A549 (cell line): ENCODE data around the gene GLCE. TPM values are rescaled to one million over a fixed set of nuclear protein-coding genes. Genes with fewer than 3 reads are reported as not detected.

Source experiments
- ATAC-seq, 2 experiments: fragments of 200-7000 bp in 1 of 2; fragments of >200 bp in 1 of 2; cut with Nextera tagmentation in 1 of 2; cut with Tn5 transposase in 1 of 2; 3 replicates each; pipeline versions ENCODE4 v1.8.0 to v1.9.1; 2018 to 2020; ENCODE audit warnings: mild to moderate bottlenecking in 1 of 2, moderate library complexity in 1 of 2
- CTCF ChIA-PET: fragments of 300-600 bp; sonication (Branson Sonifier 250); formaldehyde crosslinking; extraction: SDS; loops from one replicate; lab custom pipeline; 2021; ENCODE audit warnings: antibody characterized with exemption, inconsistent platforms; lab: Yijun Ruan, JAX
- POLR2A ChIA-PET: fragments of 350-600 bp; formaldehyde crosslinking; extraction: SDS; loops from one replicate; lab custom pipeline; 2021; ENCODE audit warnings: antibody characterized with exemption, inconsistent platforms; lab: Yijun Ruan, JAX
- DNase-seq, 2 experiments: peaks; one replicate each; pipeline versions ENCODE4 v3.0.0 to v3.0.0-alpha.2; 2011 to 2016; ENCODE audit warnings: low read depth in 1 of 2, low spot score in 1 of 2
- FAIRE-seq: peaks from 2 replicates; lab custom pipeline; 2011; peaks lifted over from hg19 to GRCh38; lab: Jason Lieb, UNC
- H3K27ac ChIP-seq, 2 experiments: fragments of >200 bp; sonication (Bioruptor Twin); formaldehyde crosslinking; 3 replicates each; pipeline ENCODE4 v1.5.1; 2016 to 2017
- H3K4me1 ChIP-seq: fragments of >200 bp; sonication (Bioruptor Twin); formaldehyde crosslinking; 3 replicates; pipeline ENCODE4 v1.6.1; 2016
- H3K4me2 ChIP-seq: fragments of >200 bp; sonication (Bioruptor Twin); formaldehyde crosslinking; 3 replicates; pipeline ENCODE4 v1.6.1; 2016
- H3K4me3 ChIP-seq: fragments of >200 bp; sonication (Bioruptor Twin); formaldehyde crosslinking; 3 replicates; pipeline ENCODE4 v1.5.1; 2016
- H3K9me3 ChIP-seq: fragments of >200 bp; sonication (Bioruptor Twin); formaldehyde crosslinking; 3 replicates; pipeline ENCODE4 v1.6.1; 2016
- BCL3 ChIP-seq: fragments of >200 bp; sonication (Bioruptor Twin); formaldehyde crosslinking; IDR thresholded peaks from 3 replicates; pipeline ENCODE4 v1.6.1; 2016
- CBX2 ChIP-seq: fragments of 200-600 bp; sonication (generic); IDR thresholded peaks from 2 replicates; pipeline ENCODE4 v1.6.1; 2016; ENCODE audit warnings: low read depth, mild to moderate bottlenecking, borderline replicate concordance
- CHD4 ChIP-seq: fragments of 200-600 bp; sonication (generic); IDR thresholded peaks from 2 replicates; pipeline ENCODE4 v1.6.1; 2016; ENCODE audit warnings: antibody characterized with exemption, mild to moderate bottlenecking, borderline replicate concordance
- EP300 ChIP-seq, 2 experiments: fragments of >200 bp; sonication (Bioruptor Twin); formaldehyde crosslinking; IDR thresholded peaks; 2 replicates in 1 of 2; 3 replicates in 1 of 2; pipeline ENCODE4 v1.6.1; 2016 to 2017
- ESRRA ChIP-seq: fragments of 150-350 bp; IDR thresholded peaks from 2 replicates; pipeline ENCODE4 v1.6.1; 2014; ENCODE audit warnings: mild to moderate bottlenecking, low read length, borderline replicate concordance
- FOXS1 ChIP-seq: fragments of 250-450 bp; sonication (Bioruptor Pico); IDR thresholded peaks from 2 replicates; pipeline ENCODE4 v1.5.0; 2020; ENCODE audit warnings: mild to moderate bottlenecking, moderate library complexity
- HES2 ChIP-seq: fragments of >200 bp; sonication (Bioruptor Twin); formaldehyde crosslinking; IDR thresholded peaks from 2 replicates; pipeline ENCODE4 v1.6.1; 2016
- HMGXB4 ChIP-seq: fragments of 250-450 bp; sonication (Bioruptor Pico); IDR thresholded peaks from 2 replicates; pipeline ENCODE4 v1.5.0; 2021; ENCODE audit warnings: mild to moderate bottlenecking, moderate library complexity, borderline replicate concordance
- HOXB5 ChIP-seq: fragments of 250-450 bp; sonication (Bioruptor Pico); IDR thresholded peaks from 2 replicates; pipeline ENCODE4 v1.5.0; 2020; ENCODE audit warnings: mild to moderate bottlenecking, moderate library complexity
- KDM5A ChIP-seq: fragments of 200-600 bp; sonication (generic); IDR thresholded peaks from 2 replicates; pipeline ENCODE4 v1.6.1; 2016; ENCODE audit warnings: antibody characterized with exemption, mild to moderate bottlenecking
- MAFK ChIP-seq: fragments of 450-650 bp; IDR thresholded peaks from 2 replicates; pipeline ENCODE4 v1.6.1; 2014; ENCODE audit not compliant: partially characterized antibody
- MAX ChIP-seq: IDR thresholded peaks from 2 replicates; pipeline ENCODE4 v1.6.1; 2012
- MAZ ChIP-seq: fragments of 150-350 bp; IDR thresholded peaks from 2 replicates; pipeline ENCODE4 v1.6.1; 2014; ENCODE audit warnings: antibody characterized with exemption, low read depth, low read length, borderline replicate concordance
- RARB ChIP-seq: fragments of 250-450 bp; sonication (Bioruptor Pico); IDR thresholded peaks from 2 replicates; pipeline ENCODE4 v1.8.0; 2021; ENCODE audit warnings: mild to moderate bottlenecking, moderate library complexity
- SREBF2 ChIP-seq: fragments of 450-650 bp; IDR thresholded peaks from 2 replicates; pipeline ENCODE4 v1.6.1; 2014; ENCODE audit warnings: mild to moderate bottlenecking, moderate library complexity
- USF2 ChIP-seq: fragments of 450-650 bp; IDR thresholded peaks from 2 replicates; pipeline ENCODE4 v1.6.1; 2014; ENCODE audit warnings: antibody characterized with exemption
- ZFP36 ChIP-seq: fragments of 450-650 bp; IDR thresholded peaks from 2 replicates; pipeline ENCODE4 v1.6.1; 2014; ENCODE audit warnings: borderline replicate concordance; ENCODE audit not compliant: partially characterized antibody
- ZNF302 ChIP-seq: fragments of 250-450 bp; sonication (Bioruptor Pico); IDR thresholded peaks from 2 replicates; pipeline ENCODE4 v1.9.0; 2021; ENCODE audit warnings: inconsistent platforms, mild to moderate bottlenecking, moderate library complexity
- WGBS: methylation state at CpG from one replicate; pipeline ENCODE4 v1.1.6; 2017; ENCODE audit errors: missing lambda C conversion rate; 5-methylcytosine and 5-hydroxymethylcytosine counted together
- polyA plus RNA-seq, 4 experiments: library from polyadenylated mRNA; depleted of rRNA in 3 of 4; stranded (reverse); fragments of >200 nt; fragmentation: RNase III in 1 of 4; extraction: RNeasy Plus Mini Kit Qiagen cat#74134 plus additional on column Dnase treatment in 1 of 4; gene quantifications; 2 replicates in 3 of 4; 3 replicates in 1 of 4; pipeline ENCODE4 v1.2.3, GENCODE V29; 2011 to 2017

Gene GLCE
- polyA plus RNA-seq, 2 of the 4 experiments (the other 2 are of a cell fraction) = 19.6 to 41.8 TPM

- no peaks in the 10 kb centered on the region for H3K4me1 ChIP-seq
- ATAC-seq (no peak), FAIRE-seq (no peak), DNase-seq (no peak)
- no peak overlapping the region for H3K4me2 ChIP-seq
- CTCF ChIA-PET = interaction anchor here (1.1 to 1.8 kb wide), 8 partner anchors 11 to 280 kb away, joined by 3 to 6 read pairs (median 4); no protein-coding TSS in a partner anchor
- 78% methylated on average over 11 of the region's 11 CpGs for WGBS
- H3K4me3 ChIP-seq = no peak overlapping the region
- no peak for TF ChIP-seq HES2
- no peak for TF ChIP-seq MAFK
- no peak for TF ChIP-seq ZNF302 (CRISPR knock-in tag)
- no peak for TF ChIP-seq HMGXB4
- no peak for TF ChIP-seq USF2
- TF ChIP-seq MAX = no peak
- TF ChIP-seq HOXB5 (CRISPR knock-in tag) = no peak
- no peak for TF ChIP-seq SREBF2
- TF ChIP-seq EP300 (IDR thresholded peaks at IDR 0.05) = no peak
- TF ChIP-seq BCL3 = no peak
- no peak overlapping the region for H3K27ac ChIP-seq
- POLR2A ChIA-PET = no interaction called here
- no peaks in the 10 kb centered on the region for H3K9me3 ChIP-seq
Observed at GRCh38 chr15:69114331-69114928, 46.0 kb upstream of the GLCE start.

- H3K27ac ChIP-seq = no peak overlapping the region
- ChIA-PET CTCF (interaction anchor here (1.1 to 1.8 kb wide), 5 partner anchors 11 to 279 kb away, joined by 3 to 6 read pairs (median 5); no protein-coding TSS in a partner anchor), POLR2A (no interaction called here)
- ATAC-seq (no peak), DNase-seq (no peak), FAIRE-seq (no peak)
- TF ChIP-seq KDM5A = no peak
- no peak for TF ChIP-seq FOXS1 (CRISPR knock-in tag)
- TF ChIP-seq ESRRA = no peak
- no peak for TF ChIP-seq RARB (CRISPR knock-in tag)
- no peak for TF ChIP-seq USF2
- TF ChIP-seq ZFP36 = no peak
- no peak for TF ChIP-seq CBX2
- TF ChIP-seq MAX = no peak
- TF ChIP-seq CHD4 = no peak
- TF ChIP-seq EP300 (IDR thresholded peaks at IDR 0.05) = no peak
- TF ChIP-seq MAZ = no peak
- H3K4me1 ChIP-seq = no peaks in the 10 kb centered on the region
- no peaks in the 10 kb centered on the region for H3K9me3 ChIP-seq
- 71% methylated on average over 7 of the region's 7 CpGs for WGBS
- no peak overlapping the region for H3K4me2 ChIP-seq
- H3K4me3 ChIP-seq = no peak overlapping the region
Observed at GRCh38 chr15:69115031-69115430, 45.4 kb upstream of the GLCE start.
